ENCODE data around the gene MGRN1.

- TF ChIP-seq ARNTL (CRISPR knock-in tag; IDR thresholded peaks at IDR 0.05; ENCODE audit: borderline replicate concordance, low read depth) (no peak), POU6F1 (CRISPR knock-in tag; IDR thresholded peaks at IDR 0.05; ENCODE audit: borderline replicate concordance, low read depth) (no peak), SNAI2 (CRISPR knock-in tag; IDR thresholded peaks at IDR 0.05) (no peak), ZNF565 (CRISPR knock-in tag; conservative IDR thresholded peaks at IDR 0.05; ENCODE audit: low read depth) (no peak), TCF4 (CRISPR knock-in tag; IDR thresholded peaks at IDR 0.05; ENCODE audit: borderline replicate concordance) (no peak), ESRRG (CRISPR knock-in tag; IDR thresholded peaks at IDR 0.05) (no peak), CSDC2 (CRISPR knock-in tag; IDR thresholded peaks at IDR 0.05) (no peak)
Observed at GRCh38 chr16:4698321-4699045, 73.9 kb downstream of the MGRN1 start.

All from SK-N-SH treated with all-trans-retinoic acid at 6 μM for 48 hours (cell line).